CD14-positive monocyte (primary cell): ENCODE measurements around the gene SUCLG1. TPM values are rescaled to one million over a fixed set of nuclear protein-coding genes. Genes with fewer than 3 reads are reported as not detected.

Experiments
- DNase-seq, 3 donors: peaks; one replicate each; pipeline ENCODE4 v3.0.0-alpha.2; 2011 to 2022
- H2AFZ ChIP-seq: 2 replicates; pipeline ENCODE4 v1.6.0; 2012; ENCODE audit warnings: mild to moderate bottlenecking, low read depth, low read length, inconsistent platforms; ENCODE audit not compliant: insufficient read depth, poor library complexity, severe bottlenecking
- H3K27ac ChIP-seq, 2 donors: 1 replicate in 1 of 2; 2 replicates in 1 of 2; pipeline ENCODE4 v1.5.1; 2012 to 2013; ENCODE audit warnings: low read length in 2 of 2, control low read depth in 1 of 2, inconsistent platforms in 1 of 2, low read depth in 1 of 2, mild to moderate bottlenecking in 1 of 2
- H3K27me3 ChIP-seq, 2 donors: one replicate each; pipeline versions ENCODE4 v1.6.0 to v1.6.1; 2011 to 2013; ENCODE audit warnings: low read length in 2 of 2; ENCODE audit not compliant: control insufficient read depth in 2 of 2, insufficient read depth in 2 of 2
- H3K36me3 ChIP-seq, 2 donors: replicated peaks in 1 of 2; 1 replicate in 1 of 2; 2 replicates in 1 of 2; pipeline versions ENCODE4 v1.5.1 to v1.6.1; 2012 to 2013; ENCODE audit warnings: low read length in 2 of 2, control low read depth in 1 of 2, inconsistent platforms in 1 of 2, mild to moderate bottlenecking in 1 of 2; ENCODE audit not compliant: insufficient read depth in 2 of 2, control insufficient read depth in 1 of 2
- H3K4me1 ChIP-seq, 2 donors: 1 replicate in 1 of 2; 2 replicates in 1 of 2; pipeline versions ENCODE4 v1.5.1 to v1.6.1; 2012 to 2013; ENCODE audit warnings: low read length in 2 of 2, control low read depth in 1 of 2, inconsistent platforms in 1 of 2, mild to moderate bottlenecking in 1 of 2, moderate library complexity in 1 of 2; ENCODE audit not compliant: insufficient read depth in 2 of 2, control insufficient read depth in 1 of 2
- H3K4me2 ChIP-seq: replicated peaks from 2 replicates; pipeline ENCODE3; 2012; ENCODE audit warnings: low read length, moderate library complexity, mild to moderate bottlenecking; ENCODE audit not compliant: poor library complexity, severe bottlenecking; ENCODE audit errors: extremely low read depth
- H3K4me3 ChIP-seq, 3 experiments: fragments of 200-600 bp in 1 of 3; sonication (generic) in 1 of 3; replicated peaks in 1 of 3; 1 replicate in 2 of 3; 2 replicates in 1 of 3; pipeline ENCODE4 v1.5.1; 2011 to 2013; ENCODE audit warnings: low read length in 3 of 3, mild to moderate bottlenecking in 3 of 3, control low read depth in 2 of 3, low read depth in 2 of 3, inconsistent platforms in 1 of 3, moderate library complexity in 1 of 3
- H3K79me2 ChIP-seq: 2 replicates; pipeline ENCODE4 v1.6.0; 2012; ENCODE audit warnings: mild to moderate bottlenecking, control low read depth, inconsistent platforms, low read length, moderate library complexity; ENCODE audit not compliant: insufficient read depth
- H3K9ac ChIP-seq: 2 replicates; pipeline ENCODE4 v1.6.0; 2017; ENCODE audit warnings: low read length, mild to moderate bottlenecking; ENCODE audit not compliant: insufficient read depth, poor library complexity, severe bottlenecking
- H3K9me3 ChIP-seq, 2 donors: replicated peaks in 1 of 2; 1 replicate in 1 of 2; 2 replicates in 1 of 2; pipeline versions ENCODE4 v1.5.1 to v1.6.1; 2012 to 2013; ENCODE audit warnings: low read length in 2 of 2, control low read depth in 1 of 2; ENCODE audit not compliant: control insufficient read depth in 1 of 2, insufficient read depth in 1 of 2
- H4K20me1 ChIP-seq: 2 replicates; pipeline ENCODE4 v1.6.0; 2012; ENCODE audit warnings: mild to moderate bottlenecking, low read length, control low read depth, moderate library complexity; ENCODE audit not compliant: insufficient read depth
- H3K27ac Mint-ChIP-seq, 7 donors: one replicate each; pipeline ENCODE4 v1.8.0; 2020; ENCODE audit warnings: mild to moderate bottlenecking in 7 of 7, mixed read lengths in 7 of 7, moderate library complexity in 6 of 7, inconsistent platforms in 2 of 7
- H3K27me3 Mint-ChIP-seq, 3 donors: one replicate each; pipeline ENCODE4 v1.8.0; 2021 to 2022; ENCODE audit warnings: low read depth in 3 of 3, mild to moderate bottlenecking in 3 of 3, mixed read lengths in 3 of 3, moderate library complexity in 3 of 3, inconsistent platforms in 1 of 3
- H3K36me3 Mint-ChIP-seq, 2 donors: one replicate each; pipeline ENCODE4 v1.8.0; 2020; ENCODE audit warnings: mixed read lengths in 2 of 2, inconsistent platforms in 1 of 2, mild to moderate bottlenecking in 1 of 2
- H3K4me1 Mint-ChIP-seq: one replicate; pipeline ENCODE4 v1.8.0; 2020; ENCODE audit warnings: mild to moderate bottlenecking, mixed read lengths
- H3K4me3 Mint-ChIP-seq, 2 donors: one replicate each; pipeline ENCODE4 v1.8.0; 2020; ENCODE audit warnings: mild to moderate bottlenecking in 2 of 2, mixed read lengths in 2 of 2, moderate library complexity in 1 of 2
- H3K9me3 Mint-ChIP-seq, 7 donors: one replicate each; pipeline ENCODE4 v1.8.0; 2020 to 2022; ENCODE audit warnings: mixed read lengths in 7 of 7, mild to moderate bottlenecking in 6 of 7, moderate library complexity in 6 of 7, inconsistent platforms in 2 of 7
- WGBS: methylation state at CpG from one replicate; pipeline ENCODE4 v1.1.5; 2013; ENCODE audit warnings: missing lambda C conversion rate; ENCODE audit not compliant: insufficient coverage; 5-methylcytosine and 5-hydroxymethylcytosine counted together
- intact Hi-C, 2 donors: fragments of 100-400 bp; cut with micrococcal nuclease; formaldehyde crosslinking; loops; one replicate each; pipeline versions ENCODE4 v1.15.0 to v1.15.1; 2023
- polyA plus RNA-seq, 3 donors: library from polyadenylated mRNA; depleted of rRNA in 1 of 3; unstranded in 2 of 3; stranded (reverse) in 1 of 3; fragments of 300-500 nt in 2 of 3; fragments of >200 nt in 1 of 3; fragmentation: Illumina TruSeq in 2 of 3; gene quantifications; 1 replicate in 2 of 3; 2 replicates in 1 of 3; pipeline ENCODE4 v1.2.3, GENCODE V29; 2012 to 2021
- TF ChIP-seq, protein P1 (sequence below): fragments of 200-600 bp; IDR thresholded peaks from one replicate; pipeline ENCODE4 v1.8.0; 2022; ENCODE audit warnings: antibody characterized with exemption, mild to moderate bottlenecking

Gene SUCLG1
- polyA plus RNA-seq, 3 donors, result 24.9 to 114 (median 98.9) TPM

DNA sequence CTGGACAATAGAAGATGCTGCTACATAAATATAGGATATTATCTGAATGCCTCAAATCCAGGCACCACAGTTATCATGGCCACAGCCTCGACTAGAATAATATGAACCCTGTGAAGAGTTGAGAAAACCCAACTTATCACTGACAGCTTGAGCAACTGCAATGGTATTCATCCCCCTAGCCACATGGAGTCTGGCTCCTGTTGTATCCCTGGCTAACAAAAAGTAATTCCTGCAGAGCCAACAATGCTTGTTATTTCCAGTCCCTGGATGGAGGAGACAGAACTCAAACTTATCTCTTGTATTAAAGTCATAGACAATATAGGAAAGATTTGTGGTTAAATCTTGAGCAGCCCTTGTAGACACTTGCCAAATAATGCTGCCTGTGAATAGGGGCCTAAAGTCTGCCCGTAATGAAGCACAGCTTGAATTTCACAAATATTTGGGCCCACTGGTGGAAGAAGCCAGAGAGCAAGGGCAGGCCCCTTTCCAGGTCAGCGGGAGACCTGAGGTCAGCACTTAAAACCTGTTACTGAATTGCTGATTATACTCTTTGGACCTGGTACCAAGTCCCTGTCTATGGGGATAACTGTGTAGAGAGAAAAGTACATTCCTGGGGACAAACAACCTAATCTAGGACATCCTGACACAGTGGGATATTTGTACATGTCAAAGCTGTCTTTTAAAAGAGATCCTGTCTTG lies 28.4 kb upstream of the SUCLG1 start:
- Histone ChIP-seq H2AFZ (no peak overlapping the region), H4K20me1 (no peaks in the 10 kb centered on the region), H3K9me3 (no peaks in the 10 kb centered on the region), H3K27ac (no peak overlapping the region), H3K4me2 (no peak overlapping the region), H3K4me3 (no peak overlapping the region), H3K36me3 (no peaks in the 10 kb centered on the region), H3K9ac (no peak overlapping the region), H3K79me2 (no peaks in the 10 kb centered on the region), H3K4me1 (no peaks in the 10 kb centered on the region), H3K27me3 (no peaks in the 10 kb centered on the region)
- Mint-ChIP-seq H3K36me3 (no peaks in the 10 kb centered on the region), H3K4me1 (no peaks in the 10 kb centered on the region), H3K27me3 (peaks cover 2 to 5% (median 4%) of the 10 kb centered on the region in 3 donors), H3K4me3 (no peak overlapping the region), H3K9me3 (peaks cover 0 to 1% (median 0%) of the 10 kb centered on the region in 7 donors), H3K27ac (no peak overlapping the region)
- TF ChIP-seq, protein P1, sequence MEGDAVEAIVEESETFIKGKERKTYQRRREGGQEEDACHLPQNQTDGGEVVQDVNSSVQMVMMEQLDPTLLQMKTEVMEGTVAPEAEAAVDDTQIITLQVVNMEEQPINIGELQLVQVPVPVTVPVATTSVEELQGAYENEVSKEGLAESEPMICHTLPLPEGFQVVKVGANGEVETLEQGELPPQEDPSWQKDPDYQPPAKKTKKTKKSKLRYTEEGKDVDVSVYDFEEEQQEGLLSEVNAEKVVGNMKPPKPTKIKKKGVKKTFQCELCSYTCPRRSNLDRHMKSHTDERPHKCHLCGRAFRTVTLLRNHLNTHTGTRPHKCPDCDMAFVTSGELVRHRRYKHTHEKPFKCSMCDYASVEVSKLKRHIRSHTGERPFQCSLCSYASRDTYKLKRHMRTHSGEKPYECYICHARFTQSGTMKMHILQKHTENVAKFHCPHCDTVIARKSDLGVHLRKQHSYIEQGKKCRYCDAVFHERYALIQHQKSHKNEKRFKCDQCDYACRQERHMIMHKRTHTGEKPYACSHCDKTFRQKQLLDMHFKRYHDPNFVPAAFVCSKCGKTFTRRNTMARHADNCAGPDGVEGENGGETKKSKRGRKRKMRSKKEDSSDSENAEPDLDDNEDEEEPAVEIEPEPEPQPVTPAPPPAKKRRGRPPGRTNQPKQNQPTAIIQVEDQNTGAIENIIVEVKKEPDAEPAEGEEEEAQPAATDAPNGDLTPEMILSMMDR, result no peak
- no peak for DNase-seq
- WGBS, result 62% methylated on average over 3 of the region's 3 CpGs
- intact Hi-C loops, result no loop called here

DNA sequence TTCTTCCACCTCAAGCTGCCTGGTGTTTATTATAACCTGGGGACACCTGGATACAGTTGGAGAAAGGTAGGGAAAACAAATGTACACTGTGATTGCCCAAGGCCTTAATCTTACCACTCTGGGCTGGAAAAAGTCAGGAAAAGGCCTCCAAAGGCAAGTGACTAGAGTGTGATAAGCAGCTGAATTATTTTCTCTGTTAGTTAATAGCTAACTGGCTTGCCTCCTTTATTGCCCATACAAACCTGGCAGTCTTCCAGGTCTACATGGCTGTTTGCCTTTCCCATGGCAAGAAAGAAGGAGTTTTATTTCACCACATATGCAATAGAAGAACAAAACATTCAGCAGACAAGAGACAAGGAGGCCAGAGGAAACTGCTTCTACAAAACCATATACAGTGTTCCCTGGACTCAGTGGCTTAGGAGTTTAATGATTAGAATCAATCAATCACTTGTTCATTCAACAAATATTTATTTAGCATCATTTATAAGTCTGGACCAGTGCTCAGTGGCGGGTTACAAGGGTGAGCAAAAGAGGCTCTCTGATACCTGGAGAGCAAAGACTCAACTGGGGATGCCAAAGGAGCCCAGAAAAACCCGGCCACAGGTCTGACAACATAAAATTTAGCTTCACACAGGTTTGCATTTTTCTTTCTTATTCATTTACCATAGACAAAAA lies 27.5 kb upstream of the SUCLG1 start:
- Mint-ChIP-seq H3K9me3 (peaks cover 0 to 1% (median 0%) of the 10 kb centered on the region in 7 donors), H3K27me3 (peaks cover 2 to 7% (median 3%) of the 10 kb centered on the region in 3 donors), H3K27ac (no peak overlapping the region), H3K4me3 (no peak overlapping the region), H3K36me3 (no peaks in the 10 kb centered on the region), H3K4me1 (no peaks in the 10 kb centered on the region)
- Histone ChIP-seq H3K9ac (no peak overlapping the region), H3K36me3 (no peaks in the 10 kb centered on the region), H3K4me2 (no peak overlapping the region), H3K4me3 (no peak overlapping the region), H3K4me1 (no peaks in the 10 kb centered on the region), H3K9me3 (no peaks in the 10 kb centered on the region), H3K79me2 (no peaks in the 10 kb centered on the region), H3K27ac (no peak overlapping the region), H4K20me1 (no peaks in the 10 kb centered on the region), H2AFZ (no peak overlapping the region), H3K27me3 (no peaks in the 10 kb centered on the region)
- DNase-seq, result no peak
- TF ChIP-seq, protein P1, result no peak
- WGBS, result no CpG with 5 or more reads among the region's 2 CpGs
- intact Hi-C loops, result no loop called here
